ENCODE results near the gene ACTL7B. TPM values are rescaled to one million over a fixed set of nuclear protein-coding genes. Genes with fewer than 3 reads are reported as not detected.

Gene ACTL7B
- total RNA-seq, 2 experiments from 2014 or later, result 0.08 to 0.25 TPM

GRCh38 chr9:108835831-108836230 is 20.0 kb downstream of the ACTL7B start:
- H3K27ac ChIP-seq (ENCODE audit: low read depth in 1 of 2, low read length in 2 of 2), result no peak overlapping the region
- TF ChIP-seq CTCF (IDR thresholded peaks at IDR 0.05), result no peak

GRCh38 chr9:108834959-108835665 is 20.7 kb downstream of the ACTL7B start:
- Histone ChIP-seq H3K36me3 (ENCODE audit: insufficient read depth, low read length) (no peaks in the 10 kb centered on the region), H3K4me1 (ENCODE audit: insufficient read depth, low read length) (no peaks in the 10 kb centered on the region), H3K27ac (ENCODE audit: low read depth in 1 of 2, low read length in 2 of 2) (no peak overlapping the region), H3K4me3 (ENCODE audit: low read length) (no peak overlapping the region), H3K9me3 (ENCODE audit: control insufficient read depth in 1 of 2, insufficient read depth in 1 of 2, low read length in 2 of 2) (no peaks in the 10 kb centered on the region), H3K27me3 (ENCODE audit: control insufficient read depth in 1 of 2, insufficient read depth in 2 of 2, low read length in 2 of 2) (no peaks in the 10 kb centered on the region)
- ChIA-PET POLR2A (no interaction called here), CTCF (no interaction called here)
- no peak for ATAC-seq (ENCODE audit: poor library complexity)
- no peak for TF ChIP-seq CTCF (IDR thresholded peaks at IDR 0.05)
- Mint-ChIP-seq H3K27ac (no peak overlapping the region), H3K4me1 (ENCODE audit: low read depth) (no peaks in the 10 kb centered on the region), H3K36me3 (ENCODE audit: low read depth) (no peaks in the 10 kb centered on the region), H3K4me3 (no peak overlapping the region), H3K9me3 (no peaks in the 10 kb centered on the region), H3K27me3 (peaks cover 4% of the 10 kb centered on the region)
- intact Hi-C loops (cut with DNase I, micrococcal nuclease), result no loop called here
- no peak for DNase-seq

More at GRCh38 chr9:108835831-108836230, 20.0 kb downstream of the ACTL7B start:
- H3K27me3 ChIP-seq (ENCODE audit: control insufficient read depth in 1 of 2, insufficient read depth in 2 of 2, low read length in 2 of 2), result no peaks in the 10 kb centered on the region
- CTCF ChIA-PET, result no interaction called here
- H3K9me3 ChIP-seq (ENCODE audit: control insufficient read depth in 1 of 2, insufficient read depth in 1 of 2, low read length in 2 of 2), result no peaks in the 10 kb centered on the region
- H3K4me3 ChIP-seq (ENCODE audit: low read length), result no peak overlapping the region
- no peak overlapping the region for H3K4me3 Mint-ChIP-seq
- H3K27ac Mint-ChIP-seq, result no peak overlapping the region
- H3K27me3 Mint-ChIP-seq, result peaks cover 4% of the 10 kb centered on the region
- H3K36me3 ChIP-seq (ENCODE audit: insufficient read depth, low read length), result no peaks in the 10 kb centered on the region
- no peaks in the 10 kb centered on the region for H3K9me3 Mint-ChIP-seq
- ATAC-seq (ENCODE audit: poor library complexity) (no peak), DNase-seq (peak in 1 of 14 experiments; percentile 24)
- H3K4me1 Mint-ChIP-seq (ENCODE audit: low read depth), result no peaks in the 10 kb centered on the region
- H3K36me3 Mint-ChIP-seq (ENCODE audit: low read depth), result no peaks in the 10 kb centered on the region
- intact Hi-C loops (cut with DNase I, micrococcal nuclease), result no loop called here
- H3K4me1 ChIP-seq (ENCODE audit: insufficient read depth, low read length), result no peaks in the 10 kb centered on the region
- POLR2A ChIA-PET, result no interaction called here

- Mint-ChIP-seq H3K27ac (no peak overlapping the region), H3K4me1 (ENCODE audit: low read depth) (no peaks in the 10 kb centered on the region), H3K36me3 (ENCODE audit: low read depth) (no peaks in the 10 kb centered on the region), H3K9me3 (no peaks in the 10 kb centered on the region), H3K27me3 (peaks cover 9% of the 10 kb centered on the region), H3K4me3 (no peak overlapping the region)
- H3K9me3 ChIP-seq (ENCODE audit: control insufficient read depth in 1 of 2, insufficient read depth in 1 of 2, low read length in 2 of 2), result no peaks in the 10 kb centered on the region
- H3K27ac ChIP-seq (ENCODE audit: low read depth in 1 of 2, low read length in 2 of 2), result no peak overlapping the region
- intact Hi-C loops (cut with DNase I, micrococcal nuclease), result no loop called here
- no peaks in the 10 kb centered on the region for H3K36me3 ChIP-seq (ENCODE audit: insufficient read depth, low read length)
- ChIA-PET POLR2A (no interaction called here), CTCF (no interaction called here)
- ATAC-seq (ENCODE audit: poor library complexity) (no peak), DNase-seq (no peak)
- H3K4me3 ChIP-seq (ENCODE audit: low read length), result no peak overlapping the region
- no peaks in the 10 kb centered on the region for H3K27me3 ChIP-seq (ENCODE audit: control insufficient read depth in 1 of 2, insufficient read depth in 2 of 2, low read length in 2 of 2)
- TF ChIP-seq CTCF (IDR thresholded peaks at IDR 0.05), result no peak
- no peaks in the 10 kb centered on the region for H3K4me1 ChIP-seq (ENCODE audit: insufficient read depth, low read length)
Observed at GRCh38 chr9:108832179-108832500, 23.6 kb downstream of the ACTL7B start.
